GM23248 (cell line): ENCODE measurements around the gene ANKH.

Experiments
- EZH2 ChIP-seq: fragments of 200-600 bp; sonication (generic); IDR thresholded peaks from 2 replicates; pipeline ENCODE4 v1.6.1; 2018; ENCODE audit warnings: antibody characterized with exemption, mild to moderate bottlenecking; ENCODE audit not compliant: insufficient read depth, poor library complexity, severe bottlenecking
- EZH2phosphoT487 ChIP-seq: fragments of 200-600 bp; sonication (generic); IDR thresholded peaks from 2 replicates; pipeline ENCODE4 v1.6.1; 2018; ENCODE audit warnings: antibody characterized with exemption, moderate library complexity, mild to moderate bottlenecking, low read depth; ENCODE audit not compliant: insufficient read depth

DNA sequence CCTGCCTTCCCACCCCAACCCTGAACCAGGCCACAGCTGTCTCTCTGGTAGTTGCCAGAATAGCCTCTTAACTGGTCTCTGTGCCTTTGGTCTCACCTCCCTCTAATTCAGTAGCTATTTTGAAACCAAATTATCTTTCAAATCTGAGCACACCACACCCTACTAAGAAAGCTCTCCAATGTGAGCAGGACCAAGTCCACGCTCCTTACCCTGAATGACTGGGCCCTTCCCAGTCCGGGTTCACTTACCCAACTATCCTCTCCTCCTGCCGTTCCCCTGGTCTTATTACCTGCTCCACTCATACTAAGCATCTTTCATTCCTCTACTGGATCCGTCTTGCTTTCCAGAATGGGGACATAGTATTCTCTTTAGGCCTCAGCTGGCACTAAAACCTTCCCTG is 16.8 kb downstream of the ANKH start:
- TF ChIP-seq EZH2 (no peak), EZH2phosphoT487 (no peak)
